ENCODE results near the gene HTRA3.

The HTRA3 gene

GRCh38 chr4:8312976-8313375, 43.4 kb downstream of the HTRA3 start:
- no peak overlapping the region for H3K4me3 Mint-ChIP-seq
- H3K27ac Mint-ChIP-seq, result no peak overlapping the region
- H3K9me3 Mint-ChIP-seq, result peaks cover 7% of the 10 kb centered on the region
- no peaks in the 10 kb centered on the region for H3K36me3 Mint-ChIP-seq
- DNase-seq (ENCODE audit: low spot score in 2 of 2) (no peak), ATAC-seq (ENCODE audit: low read depth) (no peak)
- peaks cover 10% of the 10 kb centered on the region for H3K27me3 Mint-ChIP-seq
- H3K4me1 Mint-ChIP-seq, result peaks cover 2% of the 10 kb centered on the region

GRCh38 chr4:8314691-8315255, 45.2 kb downstream of the HTRA3 start:
- no peak for DNase-seq (ENCODE audit: low spot score in 2 of 2)
- peaks cover 2% of the 10 kb centered on the region for H3K4me1 Mint-ChIP-seq
- H3K4me3 Mint-ChIP-seq, result no peak overlapping the region
- no peak overlapping the region for H3K27ac Mint-ChIP-seq
- no peak for ATAC-seq (ENCODE audit: low read depth)
- peaks cover 7% of the 10 kb centered on the region for H3K9me3 Mint-ChIP-seq
- peaks cover 8% of the 10 kb centered on the region for H3K27me3 Mint-ChIP-seq
- no peaks in the 10 kb centered on the region for H3K36me3 Mint-ChIP-seq

GRCh38 chr4:8315435-8316250, 46.1 kb downstream of the HTRA3 start:
- peaks cover 2% of the 10 kb centered on the region for H3K4me1 Mint-ChIP-seq
- DNase-seq (ENCODE audit: low spot score in 2 of 2), result no peak

GRCh38 chr4:8316251-8316771, 46.8 kb downstream of the HTRA3 start:
- no peaks in the 10 kb centered on the region for H3K36me3 Mint-ChIP-seq
- ATAC-seq (ENCODE audit: low read depth) (no peak), DNase-seq (ENCODE audit: low spot score in 2 of 2) (no peak)
- H3K9me3 Mint-ChIP-seq, result peaks cover 7% of the 10 kb centered on the region
- H3K4me3 Mint-ChIP-seq, result no peak overlapping the region
- H3K4me1 Mint-ChIP-seq, result peaks cover 2% of the 10 kb centered on the region
- H3K27ac Mint-ChIP-seq, result no peak overlapping the region
- H3K27me3 Mint-ChIP-seq, result peaks cover 6% of the 10 kb centered on the region

More at GRCh38 chr4:8315435-8316250, 46.1 kb downstream of the HTRA3 start:
- H3K4me3 Mint-ChIP-seq, result no peak overlapping the region
- H3K27ac Mint-ChIP-seq, result no peak overlapping the region
- peaks cover 6% of the 10 kb centered on the region for H3K27me3 Mint-ChIP-seq
- ATAC-seq (ENCODE audit: low read depth), result no peak
- H3K36me3 Mint-ChIP-seq, result no peaks in the 10 kb centered on the region
- peaks cover 7% of the 10 kb centered on the region for H3K9me3 Mint-ChIP-seq

- Mint-ChIP-seq H3K36me3 (no peaks in the 10 kb centered on the region), H3K4me3 (no peak overlapping the region), H3K9me3 (peaks cover 7% of the 10 kb centered on the region), H3K4me1 (peaks cover 2% of the 10 kb centered on the region), H3K27ac (no peak overlapping the region), H3K27me3 (peaks cover 6% of the 10 kb centered on the region)
- DNase-seq (ENCODE audit: low spot score in 2 of 2), result no peak
- no peak for ATAC-seq (ENCODE audit: low read depth)
Observed at GRCh38 chr4:8316911-8317351, 47.4 kb downstream of the HTRA3 start.

- H3K36me3 Mint-ChIP-seq, result no peaks in the 10 kb centered on the region
- DNase-seq (ENCODE audit: low spot score in 2 of 2) (no peak), ATAC-seq (ENCODE audit: low read depth) (no peak)
- H3K9me3 Mint-ChIP-seq, result peaks cover 7% of the 10 kb centered on the region
- H3K4me3 Mint-ChIP-seq, result no peak overlapping the region
- H3K27me3 Mint-ChIP-seq, result peaks cover 4% of the 10 kb centered on the region
- H3K27ac Mint-ChIP-seq, result no peak overlapping the region
- H3K4me1 Mint-ChIP-seq, result peaks cover 2% of the 10 kb centered on the region
Observed at GRCh38 chr4:8317474-8317873, 47.9 kb downstream of the HTRA3 start.

- Mint-ChIP-seq H3K36me3 (no peaks in the 10 kb centered on the region), H3K27ac (no peak overlapping the region), H3K4me1 (peaks cover 2% of the 10 kb centered on the region), H3K4me3 (no peak overlapping the region), H3K27me3 (peaks cover 2% of the 10 kb centered on the region), H3K9me3 (peaks cover 3% of the 10 kb centered on the region)
- DNase-seq (ENCODE audit: low spot score in 2 of 2), result no peak
- ATAC-seq (ENCODE audit: low read depth), result no peak
Observed at GRCh38 chr4:8318509-8318908, 49.0 kb downstream of the HTRA3 start.

GRCh38 chr4:8319061-8319460, 49.5 kb downstream of the HTRA3 start:
- H3K36me3 Mint-ChIP-seq, result no peaks in the 10 kb centered on the region
- peaks cover 2% of the 10 kb centered on the region for H3K27me3 Mint-ChIP-seq
- DNase-seq (ENCODE audit: low spot score in 2 of 2) (no peak), ATAC-seq (ENCODE audit: low read depth) (no peak)
- H3K4me3 Mint-ChIP-seq, result no peak overlapping the region
- peaks cover 2% of the 10 kb centered on the region for H3K4me1 Mint-ChIP-seq
- H3K9me3 Mint-ChIP-seq, result no peaks in the 10 kb centered on the region
- H3K27ac Mint-ChIP-seq, result no peak overlapping the region

GRCh38 chr4:8319731-8320385, 50.3 kb downstream of the HTRA3 start:
- Mint-ChIP-seq H3K27ac (no peak overlapping the region), H3K9me3 (peaks cover 2% of the 10 kb centered on the region), H3K4me1 (peaks cover 2% of the 10 kb centered on the region), H3K4me3 (no peak overlapping the region), H3K36me3 (no peaks in the 10 kb centered on the region), H3K27me3 (peaks cover 4% of the 10 kb centered on the region)
- ATAC-seq (ENCODE audit: low read depth), result no peak
- no peak for DNase-seq (ENCODE audit: low spot score in 2 of 2)

GRCh38 chr4:8320386-8320750, 50.8 kb downstream of the HTRA3 start:
- Mint-ChIP-seq H3K9me3 (peaks cover 2% of the 10 kb centered on the region), H3K27me3 (peaks cover 4% of the 10 kb centered on the region), H3K36me3 (no peaks in the 10 kb centered on the region), H3K4me3 (no peak overlapping the region), H3K27ac (no peak overlapping the region), H3K4me1 (peaks cover 2% of the 10 kb centered on the region)
- no peak for DNase-seq (ENCODE audit: low spot score in 2 of 2)
- ATAC-seq (ENCODE audit: low read depth), result no peak

- H3K27ac Mint-ChIP-seq, result no peak overlapping the region
- peaks cover 2% of the 10 kb centered on the region for H3K9me3 Mint-ChIP-seq
- no peaks in the 10 kb centered on the region for H3K4me1 Mint-ChIP-seq
- DNase-seq (ENCODE audit: low spot score in 2 of 2) (no peak), ATAC-seq (ENCODE audit: low read depth) (no peak)
- peaks cover 4% of the 10 kb centered on the region for H3K27me3 Mint-ChIP-seq
- no peaks in the 10 kb centered on the region for H3K36me3 Mint-ChIP-seq
- H3K4me3 Mint-ChIP-seq, result no peak overlapping the region
Observed at GRCh38 chr4:8321220-8321619, 51.7 kb downstream of the HTRA3 start.

GRCh38 chr4:8321771-8322170, 52.2 kb downstream of the HTRA3 start:
- Mint-ChIP-seq H3K9me3 (peaks cover 2% of the 10 kb centered on the region), H3K27me3 (peaks cover 2% of the 10 kb centered on the region), H3K36me3 (no peaks in the 10 kb centered on the region), H3K4me1 (no peaks in the 10 kb centered on the region), H3K27ac (no peak overlapping the region), H3K4me3 (no peak overlapping the region)
- ATAC-seq (ENCODE audit: low read depth), result no peak
- no peak for DNase-seq (ENCODE audit: low spot score in 2 of 2)

GRCh38 chr4:8322794-8323704, 53.5 kb downstream of the HTRA3 start:
- no peak for DNase-seq (ENCODE audit: low spot score in 2 of 2)
- peaks cover 2% of the 10 kb centered on the region for H3K9me3 Mint-ChIP-seq
- H3K27ac Mint-ChIP-seq, result no peak overlapping the region
- no peaks in the 10 kb centered on the region for H3K36me3 Mint-ChIP-seq
- ATAC-seq (ENCODE audit: low read depth), result no peak
- H3K4me3 Mint-ChIP-seq, result no peak overlapping the region
- peaks cover 2% of the 10 kb centered on the region for H3K27me3 Mint-ChIP-seq
- no peaks in the 10 kb centered on the region for H3K4me1 Mint-ChIP-seq

Measured in memory B cell (primary cell).